A673 (cell line): Measurements from ENCODE around the gene IMMP2L.

ENCODE experiments used
- CTCF ChIP-seq: fragments of 300-800, 200-600 bp; sonication (generic); conservative IDR thresholded peaks from 2 replicates; pipeline ENCODE4 v1.5.1; 2017; ENCODE audit warnings: low read depth, mild to moderate bottlenecking, antibody characterized with exemption, low read length, moderate library complexity, mixed read lengths
- EZH2 ChIP-seq: fragments of 200-600 bp; sonication (generic); IDR thresholded peaks from 2 replicates; pipeline ENCODE4 v1.6.1; 2017; ENCODE audit warnings: borderline replicate concordance, low read depth, mild to moderate bottlenecking, mixed read lengths, antibody characterized with exemption, low read length; ENCODE audit not compliant: poor library complexity, severe bottlenecking

GRCh38 chr7:111607621-111608020 is 45.3 kb upstream of the IMMP2L start:
- TF ChIP-seq EZH2 (no peak), CTCF (no peak)
